H7 (cell line): Measurements from ENCODE around the gene PTPDC1. TPM values are rescaled to one million over a fixed set of nuclear protein-coding genes. Genes with fewer than 3 reads are reported as not detected.
"Not testable (repeated sequence)": the region's sequence is repeated elsewhere in the genome, so short reads cannot be mapped to it uniquely, and the experiment has no call there.

Experiments used
- DNase-seq: peaks from one replicate; pipeline ENCODE4 v3.0.0; 2012
- H3K27me3 ChIP-seq: 2 replicates; pipeline ENCODE4 v1.6.0; 2011; ENCODE audit warnings: mild to moderate bottlenecking, low read length; ENCODE audit not compliant: control insufficient read depth, insufficient read depth
- H3K36me3 ChIP-seq: replicated peaks from 2 replicates; pipeline ENCODE4 v1.5.1; 2011; ENCODE audit warnings: low read length; ENCODE audit not compliant: control insufficient read depth, insufficient read depth
- H3K4me3 ChIP-seq: 2 replicates; pipeline ENCODE4 v1.5.1; 2011; ENCODE audit warnings: low read depth, mild to moderate bottlenecking, control low read depth, low read length, moderate library complexity; ENCODE audit not compliant: insufficient read depth
- total RNA-seq: library from RNA; depleted of rRNA; stranded (reverse); fragments of >200 nt; shearing (Covaris generic); gene quantifications from 2 replicates; pipeline ENCODE4 v1.2.3, GENCODE V29; 2014

Gene PTPDC1
- total RNA-seq, 1 experiment from 2014 or later = 8.5 TPM

GRCh38 chr9:94081864-94082463 lies 2.3 kb upstream of the PTPDC1 start:
- Histone ChIP-seq H3K4me3 (no peak overlapping the region), H3K36me3 (no peaks in the 10 kb centered on the region), H3K27me3 (no peaks in the 10 kb centered on the region)
- DNase-seq = no peak

- H3K36me3 ChIP-seq = no peaks in the 10 kb centered on the region
- H3K4me3 ChIP-seq = no peak overlapping the region
- no peak for DNase-seq
- H3K27me3 ChIP-seq = no peaks in the 10 kb centered on the region
These were observed 1.7 kb upstream of the PTPDC1 start for GRCh38 chr9:94082553-94082952.

GRCh38 chr9:94082956-94083355 lies 1.3 kb upstream of the PTPDC1 start:
- no peaks in the 10 kb centered on the region for H3K36me3 ChIP-seq
- DNase-seq = no peak
- no peaks in the 10 kb centered on the region for H3K27me3 ChIP-seq
- H3K4me3 ChIP-seq = no peak overlapping the region

GRCh38 chr9:94083384-94083783 lies 880 bp upstream of the PTPDC1 start:
- no peak for DNase-seq
- Histone ChIP-seq H3K4me3 (no peak overlapping the region), H3K27me3 (no peaks in the 10 kb centered on the region), H3K36me3 (no peaks in the 10 kb centered on the region)

- no peaks in the 10 kb centered on the region for H3K36me3 ChIP-seq
- no peaks in the 10 kb centered on the region for H3K27me3 ChIP-seq
- H3K4me3 ChIP-seq = no peak overlapping the region
- peak; percentile 65 for DNase-seq
These were observed 887 bp downstream of the PTPDC1 start for GRCh38 chr9:94085062-94085639.

- Histone ChIP-seq H3K36me3 (no peaks in the 10 kb centered on the region), H3K27me3 (no peaks in the 10 kb centered on the region), H3K4me3 (no peak overlapping the region)
- no peak for DNase-seq
These were observed 2.5 kb downstream of the PTPDC1 start for GRCh38 chr9:94086486-94087345.

GRCh38 chr9:94094219-94095145 lies 10.2 kb downstream of the PTPDC1 start:
- DNase-seq, H3K27me3 ChIP-seq, H3K36me3 ChIP-seq: not testable (repeated sequence)
- peak overlapping the region; percentile 10; the same call in 1 of the 2 replicates for H3K4me3 ChIP-seq

- H3K27me3 ChIP-seq = no peaks in the 10 kb centered on the region
- no peak for DNase-seq
These were observed 12.7 kb downstream of the PTPDC1 start for GRCh38 chr9:94096819-94097577.

GRCh38 chr9:94097788-94098414 lies 13.6 kb downstream of the PTPDC1 start:
- DNase-seq = no peak
- Histone ChIP-seq H3K27me3 (no peaks in the 10 kb centered on the region), H3K36me3 (peaks cover 3% of the 10 kb centered on the region), H3K4me3 (no peak overlapping the region)

More at GRCh38 chr9:94096819-94097577, 12.7 kb downstream of the PTPDC1 start:
- Histone ChIP-seq H3K36me3 (peaks cover 3% of the 10 kb centered on the region), H3K4me3 (no peak overlapping the region)

- no peak for DNase-seq
- peaks cover 3% of the 10 kb centered on the region for H3K36me3 ChIP-seq
- H3K4me3 ChIP-seq = no peak overlapping the region
- H3K27me3 ChIP-seq = no peaks in the 10 kb centered on the region
These were observed 16.1 kb downstream of the PTPDC1 start for GRCh38 chr9:94100152-94100879.

GRCh38 chr9:94101162-94101853 lies 17.0 kb downstream of the PTPDC1 start:
- DNase-seq = no peak
- Histone ChIP-seq H3K4me3 (no peak overlapping the region), H3K36me3 (peaks cover 3% of the 10 kb centered on the region), H3K27me3 (no peaks in the 10 kb centered on the region)

- H3K4me3 ChIP-seq = no peak overlapping the region
- DNase-seq = no peak
- H3K27me3 ChIP-seq = no peaks in the 10 kb centered on the region
- no peaks in the 10 kb centered on the region for H3K36me3 ChIP-seq
These were observed 24.3 kb downstream of the PTPDC1 start for GRCh38 chr9:94108584-94108983.
